ENCODE data around the gene NT5C3B. TPM values are rescaled to one million over a fixed set of nuclear protein-coding genes. Genes with fewer than 3 reads are reported as not detected.
"Not testable (repeated sequence)": the region's sequence is repeated elsewhere in the genome, so short reads cannot be mapped to it uniquely, and the experiment has no call there.

Gene NT5C3B
- total and polyA plus RNA-seq, 8 donors = 9.8 to 80.7 (median 68.8) TPM

DNA sequence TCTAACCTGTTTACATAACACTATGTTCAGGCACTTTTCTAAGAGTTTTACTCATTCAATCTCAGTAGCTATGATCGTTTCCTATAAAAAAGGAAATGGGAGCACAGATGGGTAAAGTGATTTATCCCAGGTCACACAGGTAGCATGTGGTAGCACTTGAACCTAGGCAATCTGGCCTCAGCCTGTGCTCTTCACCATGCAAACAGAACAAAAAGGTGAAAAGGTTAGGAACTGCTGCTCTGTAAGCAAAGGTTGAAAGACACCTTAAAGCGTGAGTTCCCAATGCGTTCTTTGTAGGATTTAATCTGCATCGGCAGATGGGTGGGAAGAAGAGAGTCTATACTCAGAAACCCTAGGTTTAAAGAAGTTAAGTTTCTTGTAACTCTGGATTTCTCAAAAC is 44.1 kb upstream of the NT5C3B start:
- Histone ChIP-seq H3K27ac (no peak overlapping the region), H3K27me3 (no peaks in the 10 kb centered on the region), H3K36me3 (peaks cover 57 to 94% (median 92%) of the 10 kb centered on the region in 4 donors), H3K9me3 (no peaks in the 10 kb centered on the region), H3K4me1 (no peaks in the 10 kb centered on the region), H3K4me3 (no peak overlapping the region)
- no peak for DNase-seq
- WGBS, 5 donors = 76 to 90% (median 81%) methylated on average over 4 of the region's 4 CpGs
- intact Hi-C loops (cut with DNase I; ENCODE audit: low total_unique reads) = no loop called here
- TF ChIP-seq, protein P1, sequence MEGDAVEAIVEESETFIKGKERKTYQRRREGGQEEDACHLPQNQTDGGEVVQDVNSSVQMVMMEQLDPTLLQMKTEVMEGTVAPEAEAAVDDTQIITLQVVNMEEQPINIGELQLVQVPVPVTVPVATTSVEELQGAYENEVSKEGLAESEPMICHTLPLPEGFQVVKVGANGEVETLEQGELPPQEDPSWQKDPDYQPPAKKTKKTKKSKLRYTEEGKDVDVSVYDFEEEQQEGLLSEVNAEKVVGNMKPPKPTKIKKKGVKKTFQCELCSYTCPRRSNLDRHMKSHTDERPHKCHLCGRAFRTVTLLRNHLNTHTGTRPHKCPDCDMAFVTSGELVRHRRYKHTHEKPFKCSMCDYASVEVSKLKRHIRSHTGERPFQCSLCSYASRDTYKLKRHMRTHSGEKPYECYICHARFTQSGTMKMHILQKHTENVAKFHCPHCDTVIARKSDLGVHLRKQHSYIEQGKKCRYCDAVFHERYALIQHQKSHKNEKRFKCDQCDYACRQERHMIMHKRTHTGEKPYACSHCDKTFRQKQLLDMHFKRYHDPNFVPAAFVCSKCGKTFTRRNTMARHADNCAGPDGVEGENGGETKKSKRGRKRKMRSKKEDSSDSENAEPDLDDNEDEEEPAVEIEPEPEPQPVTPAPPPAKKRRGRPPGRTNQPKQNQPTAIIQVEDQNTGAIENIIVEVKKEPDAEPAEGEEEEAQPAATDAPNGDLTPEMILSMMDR (IDR thresholded peaks at IDR 0.05) = no peak
- no peak for TF ChIP-seq EP300 (IDR thresholded peaks at IDR 0.05)
- TF ChIP-seq POLR2AphosphoS5 (IDR thresholded peaks at IDR 0.05) = no peak
- no peak for TF ChIP-seq POLR2A (IDR thresholded peaks at IDR 0.05)

DNA sequence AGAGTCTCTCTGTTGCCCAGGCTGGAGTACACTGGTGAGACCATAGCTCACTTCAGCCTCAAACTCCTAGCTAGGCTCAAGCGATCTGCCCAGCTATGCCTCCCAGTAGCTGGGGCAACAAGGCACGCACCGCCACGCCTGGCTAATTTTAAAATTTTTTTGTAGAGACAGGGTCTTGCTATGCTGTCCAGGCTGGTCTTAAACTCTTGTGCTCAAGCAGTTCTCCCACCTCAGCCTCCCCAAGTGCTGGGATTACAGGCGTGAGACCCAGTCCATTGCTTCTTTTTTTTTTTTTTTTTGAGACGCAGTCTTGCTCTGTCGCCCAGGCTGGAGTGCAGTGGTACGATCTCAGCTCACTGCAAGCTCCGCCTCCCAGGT is 38.2 kb upstream of the NT5C3B start:
- intact Hi-C loops (cut with DNase I; ENCODE audit: low total_unique reads); H3K4me3 ChIP-seq; H3K9me3 ChIP-seq; DNase-seq; H3K27ac ChIP-seq; H3K4me1 ChIP-seq; H3K27me3 ChIP-seq: not testable (repeated sequence)
- 94 to 99% (median 96%) methylated on average over 7 to 9 of the region's 9 CpGs for WGBS, 5 donors
- peaks cover 64 to 96% (median 94%) of the 10 kb centered on the region in 4 donors for H3K36me3 ChIP-seq

DNA sequence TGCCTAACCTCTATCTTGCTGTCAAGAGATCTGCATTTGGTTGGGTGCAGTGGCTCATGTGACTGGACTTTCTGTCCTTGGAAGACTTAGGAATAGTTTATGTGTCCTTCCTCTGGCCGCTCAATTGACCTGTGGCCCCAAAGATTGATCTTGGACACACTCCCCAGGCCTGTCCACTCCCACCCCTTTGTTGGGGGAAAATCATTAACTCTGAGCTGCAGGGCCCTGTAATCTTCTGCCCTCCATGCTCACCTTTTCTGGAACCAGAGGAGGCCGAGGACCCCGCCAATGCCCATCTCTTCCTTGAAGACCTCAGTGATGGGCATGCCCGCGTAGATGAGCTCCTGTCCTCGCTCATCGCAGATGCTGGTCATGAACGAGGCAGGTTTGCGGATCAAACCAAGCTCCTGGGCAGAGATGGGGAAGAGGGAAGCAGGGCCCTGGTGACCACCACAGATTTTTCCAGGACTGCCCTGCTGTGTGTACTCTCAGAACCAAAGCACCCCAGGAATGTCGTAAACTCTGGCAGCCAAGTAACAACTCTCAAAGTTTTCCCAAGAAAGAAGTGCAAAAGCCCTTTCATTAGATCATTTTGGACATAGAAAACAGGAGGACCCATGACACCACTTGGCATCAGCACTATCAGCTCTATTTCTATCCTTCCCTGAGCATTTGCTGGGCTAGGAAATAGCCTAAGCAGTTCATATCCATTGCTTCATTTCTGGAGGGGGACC is 37.7 kb upstream of the NT5C3B start:
- TF ChIP-seq, protein P1 (IDR thresholded peaks at IDR 0.05) = no peak
- TF ChIP-seq EP300 (IDR thresholded peaks at IDR 0.05) = no peak
- no peak for TF ChIP-seq POLR2A (IDR thresholded peaks at IDR 0.05)
- Histone ChIP-seq H3K36me3 (peaks cover 61 to 96% (median 94%) of the 10 kb centered on the region in 4 donors), H3K27me3 (no peaks in the 10 kb centered on the region), H3K4me1 (no peaks in the 10 kb centered on the region), H3K9me3 (no peaks in the 10 kb centered on the region), H3K27ac (no peak overlapping the region), H3K4me3 (no peak overlapping the region)
- no peak for DNase-seq
- WGBS, 5 donors = 95 to 99% (median 98%) methylated on average over 10 of the region's 10 CpGs
- intact Hi-C loops (cut with DNase I; ENCODE audit: low total_unique reads) = no loop called here

DNA sequence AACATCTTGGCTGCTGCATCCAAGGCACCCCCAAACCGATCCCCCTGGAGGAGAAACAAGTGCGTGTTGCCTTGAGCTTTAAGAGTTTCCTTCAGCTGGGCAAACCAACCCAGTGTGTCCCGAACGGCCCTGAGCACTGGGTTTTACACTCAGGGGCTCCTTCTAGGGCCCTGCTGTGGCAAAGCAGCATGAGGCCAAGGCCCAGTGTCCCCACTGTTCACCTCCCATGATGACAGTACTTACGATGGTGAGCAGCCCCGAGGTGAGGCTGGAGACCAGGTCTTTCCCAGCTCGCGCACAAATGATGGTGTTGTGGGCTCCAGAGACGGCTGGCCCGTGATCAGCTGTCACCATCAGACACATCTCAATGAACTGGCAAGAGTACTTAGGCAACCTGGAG is 35.8 kb upstream of the NT5C3B start:
- H3K4me3 ChIP-seq = no peak overlapping the region
- H3K27me3 ChIP-seq = no peaks in the 10 kb centered on the region
- H3K36me3 ChIP-seq = peaks cover 42 to 95% (median 93%) of the 10 kb centered on the region in 4 donors
- H3K27ac ChIP-seq = no peak overlapping the region
- TF ChIP-seq POLR2A (IDR thresholded peaks at IDR 0.05) (no peak), POLR2AphosphoS5 (IDR thresholded peaks at IDR 0.05) (no peak), EP300 (IDR thresholded peaks at IDR 0.05) (no peak)
- TF ChIP-seq, protein P1 (IDR thresholded peaks at IDR 0.05) = no peak
- intact Hi-C loops (cut with DNase I; ENCODE audit: low total_unique reads) = no loop called here
- WGBS, 5 donors = 94 to 98% (median 96%) methylated on average over 10 of the region's 10 CpGs
- no peaks in the 10 kb centered on the region for H3K4me1 ChIP-seq
- no peak for DNase-seq
- H3K9me3 ChIP-seq = no peaks in the 10 kb centered on the region

DNA sequence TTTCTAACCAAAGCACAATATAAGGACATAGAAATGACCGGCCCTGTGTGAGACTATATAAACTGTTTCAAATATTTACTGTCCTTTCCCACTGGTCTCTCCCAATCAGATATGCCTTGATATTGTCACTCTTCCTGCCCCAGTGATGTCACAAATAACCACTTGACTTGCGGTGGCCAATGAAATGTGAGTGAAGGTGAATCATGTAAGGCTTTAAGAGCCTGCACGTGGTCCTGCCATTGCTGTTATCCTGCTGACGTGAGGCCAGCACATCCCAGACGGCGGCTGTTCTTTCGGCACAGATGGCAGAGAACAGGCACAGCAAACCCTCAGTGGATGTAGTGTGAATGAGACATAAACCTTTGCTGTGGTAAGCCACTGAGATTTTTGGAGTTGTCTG is 34.6 kb upstream of the NT5C3B start:
- WGBS, 5 donors = 72 to 87% (median 79%) methylated on average over 7 of the region's 7 CpGs
- Histone ChIP-seq H3K27me3 (no peaks in the 10 kb centered on the region), H3K36me3 (peaks cover 41 to 89% (median 87%) of the 10 kb centered on the region in 4 donors), H3K9me3 (no peaks in the 10 kb centered on the region), H3K4me3 (no peak overlapping the region), H3K27ac (no peak overlapping the region), H3K4me1 (peaks cover 0 to under 1% (median under 1%) of the 10 kb centered on the region in 4 donors)
- no peak for DNase-seq
- no peak for TF ChIP-seq EP300 (IDR thresholded peaks at IDR 0.05)
- intact Hi-C loops (cut with DNase I; ENCODE audit: low total_unique reads) = no loop called here

Data from stomach (tissue), 9 donors.